Testis (tissue), 2 donors: ENCODE measurements around the gene ZNF653.

ENCODE experiments used
- CTCF ChIP-seq, 3 experiments: fragments of 450-650 bp in 2 of 3; fragments of 200-600 bp in 1 of 3; sonication (generic) in 1 of 3; IDR thresholded peaks; one replicate each; pipeline ENCODE4 v1.5.1; 2016 to 2019; ENCODE audit warnings: antibody characterized with exemption in 3 of 3, mild to moderate bottlenecking in 2 of 3, moderate library complexity in 1 of 3
- POLR2A ChIP-seq: fragments of 450-650 bp; IDR thresholded peaks from one replicate; pipeline ENCODE4 v1.6.1; 2017; ENCODE audit warnings: antibody characterized with exemption, mild to moderate bottlenecking, moderate library complexity

DNA sequence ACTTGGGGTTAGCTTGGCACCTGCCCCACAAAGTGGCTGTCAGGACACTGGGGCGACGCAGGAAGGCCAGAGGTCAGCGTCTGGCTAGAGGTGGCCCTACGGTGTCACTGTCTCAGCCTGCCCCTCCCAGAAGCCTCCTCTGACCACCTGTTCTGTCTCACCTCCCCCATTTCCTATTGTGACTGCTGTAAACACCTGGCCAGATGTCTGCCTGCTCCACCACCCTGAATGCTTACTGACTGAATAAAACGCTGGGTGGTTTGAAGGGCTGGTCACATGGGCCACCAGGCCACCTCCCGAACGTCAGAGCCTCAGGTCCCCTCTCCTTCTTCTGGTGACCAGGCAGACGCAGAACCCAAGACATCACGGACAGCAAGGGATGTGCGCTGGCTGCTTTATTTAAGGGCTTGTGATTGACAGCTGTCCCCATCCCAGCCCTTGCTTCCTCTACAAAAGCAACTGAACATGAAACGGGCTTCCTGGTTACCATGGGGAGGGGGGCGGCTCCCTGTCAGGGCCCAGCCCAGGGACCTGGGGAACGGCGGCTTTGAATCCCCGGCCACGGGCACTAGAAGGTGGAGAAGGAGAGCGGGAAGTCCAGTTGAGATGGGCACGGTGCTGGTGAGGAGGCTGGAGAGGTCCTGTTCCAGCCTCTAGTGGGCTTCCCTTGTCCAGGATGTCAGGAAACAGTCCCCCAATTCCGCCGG lies 47.2 kb upstream of the ZNF653 start:
- TF ChIP-seq CTCF (IDR thresholded peaks at IDR 0.05) (no peak), POLR2A (no peak)
